Muscle of back (tissue), 11 donors: ENCODE results near the gene PAK6. TPM values are rescaled to one million over a fixed set of nuclear protein-coding genes. Genes with fewer than 3 reads are reported as not detected.
A peak's percentile ranks its signal among the peaks of the same experiment; 100 is the strongest.

Source experiments
- DNase-seq, 3 donors: peaks; one replicate each; pipeline versions ENCODE4 v3.0.0 to v3.0.0-alpha.2; 2013
- polyA plus RNA-seq, 10 donors: library from polyadenylated mRNA; unstranded; fragments of 120-200 nt; gene quantifications; one replicate each; pipeline ENCODE4 v1.2.1, GENCODE V29; 2013; ENCODE audit not compliant: insufficient read length in 10 of 10

PAK6 gene
- polyA plus RNA-seq, 10 donors, result 0.17 to 2.7 (median 0.44) TPM

GRCh38 chr15:40276927-40277326 is 38.1 kb downstream of the PAK6 start:
- DNase-seq, result no peak

GRCh38 chr15:40277471-40277870 is 38.6 kb downstream of the PAK6 start:
- peak in 1 of 3 donors; percentile 45 for DNase-seq

GRCh38 chr15:40278026-40278425 is 39.2 kb downstream of the PAK6 start:
- no peak for DNase-seq

GRCh38 chr15:40279437-40280141 is 40.7 kb downstream of the PAK6 start:
- peak; percentile 37 to 84 (median 72) for DNase-seq

- no peak for DNase-seq
These were observed 41.6 kb downstream of the PAK6 start for GRCh38 chr15:40280260-40281056.

GRCh38 chr15:40281057-40281800 is 42.4 kb downstream of the PAK6 start:
- DNase-seq, result no peak

GRCh38 chr15:40281801-40282146 is 42.9 kb downstream of the PAK6 start:
- DNase-seq, result no peak

GRCh38 chr15:40282147-40282868 is 43.4 kb downstream of the PAK6 start:
- DNase-seq, result peak in 1 of 3 donors; percentile 71

GRCh38 chr15:40282869-40283614 is 44.2 kb downstream of the PAK6 start, which contains the start of gene ANKRD63:
Gene ANKRD63 (minus strand): TSS chr15:40283064. CDS start chr15:40282586, 478 bp downstream.
- peak in 1 of 3 donors; percentile 68 for DNase-seq

- peak in 1 of 3 donors; percentile 49 for DNase-seq
These were observed 44.9 kb downstream of the PAK6 start for GRCh38 chr15:40283615-40284300.

GRCh38 chr15:40285151-40285550 is 46.3 kb downstream of the PAK6 start:
- peak in 2 of 3 donors; percentile 24 to 55 for DNase-seq

- DNase-seq, result no peak
These were observed 46.7 kb downstream of the PAK6 start for GRCh38 chr15:40285554-40286011.

GRCh38 chr15:40286061-40286532 is 47.2 kb downstream of the PAK6 start:
- DNase-seq, result no peak

- no peak for DNase-seq
These were observed 47.9 kb downstream of the PAK6 start for GRCh38 chr15:40286794-40287193.

GRCh38 chr15:40287505-40287904 is 48.6 kb downstream of the PAK6 start:
- DNase-seq, result no peak

GRCh38 chr15:40287968-40288367 is 49.1 kb downstream of the PAK6 start:
- DNase-seq, result no peak

- no peak for DNase-seq
These were observed 50.4 kb downstream of the PAK6 start for GRCh38 chr15:40289140-40289775.

- peak in 1 of 3 donors; percentile 38 for DNase-seq
These were observed 51.7 kb downstream of the PAK6 start for GRCh38 chr15:40290545-40290917.

- peak; percentile 37 to 83 (median 57) for DNase-seq
These were observed 52.2 kb downstream of the PAK6 start for GRCh38 chr15:40290918-40291574.
